Measurements from ENCODE around the gene ASPRV1. TPM values are rescaled to one million over a fixed set of nuclear protein-coding genes. Genes with fewer than 3 reads are reported as not detected.
"Not testable (repeated sequence)": the region's sequence is repeated elsewhere in the genome, so short reads cannot be mapped to it uniquely, and the experiment has no call there.

ASPRV1 gene
- 1 to 10 TPM; 2.0 to 4.0 (median 3.1) TPM for polyA plus RNA-seq (ENCODE audit: insufficient read depth in 1 of 5, insufficient read length in 5 of 5, low replicate concordance in 1 of 5)
- long read RNA-seq, donor 1, partial matches to known transcripts: 0 of 3 reads
- long read RNA-seq, donor 1, other reads (novel, unspliced or antisense): 0 of 3 reads
- long read RNA-seq, donor 2, partial matches to known transcripts: 0 of 1 reads
- long read RNA-seq, donor 2, other reads (novel, unspliced or antisense): 0 of 1 reads
- long read RNA-seq, donor 3, partial matches to known transcripts: 0 of 1 reads
- long read RNA-seq, donor 3, other reads (novel, unspliced or antisense): 0 of 1 reads
- long read RNA-seq, donor 4, partial matches to known transcripts: 0 of 1 reads
- long read RNA-seq, donor 4, other reads (novel, unspliced or antisense): 0 of 1 reads
- long read RNA-seq, donor 5, partial matches to known transcripts: 0 of 4 reads
- long read RNA-seq, donor 5, other reads (novel, unspliced or antisense): 0 of 4 reads
- long read RNA-seq, donor 6, partial matches to known transcripts: 0 of 1 reads
- long read RNA-seq, donor 6, other reads (novel, unspliced or antisense): 0 of 1 reads
- long read RNA-seq, donor 7, partial matches to known transcripts: 0 of 2 reads
- long read RNA-seq, donor 7, other reads (novel, unspliced or antisense): 0 of 2 reads
- long read RNA-seq, donor 8: 0 reads

DNA sequence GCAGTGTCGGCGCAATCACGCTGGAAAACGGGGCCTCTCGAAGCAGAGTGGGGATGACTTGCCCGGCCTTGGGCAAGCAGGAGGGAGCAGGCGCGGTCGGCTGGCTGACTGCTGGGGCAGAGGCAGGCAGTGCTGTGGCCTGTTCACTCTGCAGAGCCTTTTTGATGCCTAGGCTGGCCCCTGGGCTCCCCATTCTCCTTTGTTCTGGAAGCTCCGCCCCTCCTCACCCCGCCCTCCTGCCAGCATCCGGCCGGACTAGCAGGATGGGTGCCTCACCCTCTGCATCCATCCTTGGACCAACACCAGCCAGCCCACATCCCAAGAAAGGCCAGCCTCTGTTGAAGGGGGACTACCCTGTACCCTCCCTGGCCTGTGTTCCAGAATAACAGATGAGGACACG, at the start of gene ASPRV1:
ASPRV1 (minus strand) TSS at position 136 of the 400 bp plus-strand sequence. CDS start 195 bp downstream, outside the sequence.
- DNase-seq: no peak

DNA sequence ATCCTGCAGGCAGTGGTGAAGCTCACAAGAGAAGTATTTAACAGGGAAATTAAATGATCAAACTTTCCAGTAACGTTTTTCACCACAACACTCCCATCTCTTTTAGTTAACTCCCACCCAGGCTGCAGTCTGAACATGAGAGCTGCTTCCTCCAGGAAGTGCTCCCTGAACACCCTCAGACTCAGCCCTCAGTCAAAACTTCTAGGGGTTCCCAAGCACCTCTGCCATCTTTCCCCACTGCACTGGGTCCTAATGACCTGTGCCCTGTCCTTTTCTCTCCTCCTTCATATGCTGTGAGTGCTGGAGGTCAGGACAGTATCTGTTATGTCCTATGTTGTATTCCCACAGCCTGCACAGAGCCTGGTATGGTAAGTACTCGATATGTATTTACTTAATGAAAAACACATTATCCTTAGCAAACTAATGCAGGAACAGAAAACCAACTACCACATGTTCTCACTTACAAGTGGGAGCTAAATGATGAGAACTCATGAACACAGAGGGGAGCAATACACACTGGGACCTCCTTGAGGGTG, 49.2 kb upstream of the ASPRV1 start:
- no peak for DNase-seq

DNA sequence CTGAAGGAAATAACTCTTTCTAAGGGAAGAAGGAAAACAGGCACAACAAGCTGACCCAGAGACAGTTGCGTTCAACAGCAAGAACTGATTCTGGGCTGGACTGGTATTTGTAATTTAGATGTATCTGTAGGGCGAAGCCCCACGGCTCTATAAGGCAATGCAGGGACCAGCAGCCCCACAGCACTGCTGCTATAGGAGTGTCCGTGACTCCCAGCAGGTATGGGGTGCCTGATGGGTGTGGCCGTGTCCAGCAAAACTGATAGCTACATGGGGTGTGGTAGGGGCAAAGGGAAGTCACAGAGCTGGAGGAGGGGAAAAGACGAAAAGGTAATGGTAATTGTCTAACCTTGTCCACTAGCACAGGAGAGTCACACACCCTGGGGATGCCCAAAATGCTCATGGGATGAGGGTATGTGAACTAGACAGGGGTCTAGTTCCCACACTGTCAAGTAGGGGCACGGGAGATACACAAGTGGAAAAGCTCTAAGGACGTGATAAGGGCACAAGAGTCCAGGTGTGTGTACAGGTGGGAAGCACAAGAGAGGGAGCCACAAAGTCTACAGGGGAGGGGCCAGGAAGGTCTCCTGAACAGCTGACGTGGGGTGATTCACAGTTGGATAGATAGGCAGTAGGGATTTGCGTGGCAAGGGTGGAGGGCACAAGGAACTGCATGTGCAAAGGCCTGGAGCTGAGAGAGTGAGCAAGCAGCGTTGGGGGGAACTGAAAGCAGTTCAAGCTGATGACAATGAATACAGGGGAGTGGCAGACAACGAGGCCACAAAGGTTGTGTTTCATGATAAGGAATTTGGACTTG, 48.5 kb upstream of the ASPRV1 start:
- DNase-seq: no peak

DNA sequence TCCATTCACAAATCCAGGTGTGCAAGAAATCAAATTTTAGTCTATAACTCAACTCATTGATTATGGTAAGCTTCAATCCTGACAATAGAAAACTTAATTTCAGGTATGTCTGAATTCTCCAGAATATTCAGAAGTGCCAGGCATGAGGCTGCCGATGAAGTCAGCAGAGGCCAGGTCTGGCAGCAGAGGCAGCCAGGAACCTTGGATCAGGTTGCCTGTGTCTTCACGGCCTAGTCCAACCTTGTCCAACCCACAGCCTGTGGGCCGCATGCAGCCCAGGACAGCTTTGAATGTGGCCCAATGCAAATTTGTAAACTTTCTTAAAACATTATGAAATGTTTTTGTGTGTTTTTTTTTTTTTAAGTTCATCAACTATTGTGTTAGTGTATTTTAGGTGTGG, 46.9 kb upstream of the ASPRV1 start:
- DNase-seq: no peak

DNA sequence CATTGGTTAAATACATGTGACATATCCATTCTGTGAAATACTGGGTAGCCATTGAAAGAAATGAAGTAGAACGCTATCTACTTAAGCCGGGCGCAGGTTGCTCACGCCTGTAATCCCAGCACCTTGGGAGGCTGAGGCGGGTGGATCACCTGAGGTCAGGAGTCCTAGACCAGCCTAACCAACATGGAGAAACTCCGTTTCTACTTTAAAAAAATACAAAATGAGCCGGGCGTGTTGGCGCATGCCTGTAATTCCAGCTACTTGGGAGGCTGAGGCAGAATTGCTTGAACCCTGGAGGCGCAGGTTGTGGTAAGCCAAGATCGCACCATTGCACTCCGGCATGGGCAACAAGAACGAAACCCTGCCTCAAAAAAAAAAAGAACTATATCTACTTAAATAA, 45.7 kb upstream of the ASPRV1 start:
- DNase-seq: no peak

DNA sequence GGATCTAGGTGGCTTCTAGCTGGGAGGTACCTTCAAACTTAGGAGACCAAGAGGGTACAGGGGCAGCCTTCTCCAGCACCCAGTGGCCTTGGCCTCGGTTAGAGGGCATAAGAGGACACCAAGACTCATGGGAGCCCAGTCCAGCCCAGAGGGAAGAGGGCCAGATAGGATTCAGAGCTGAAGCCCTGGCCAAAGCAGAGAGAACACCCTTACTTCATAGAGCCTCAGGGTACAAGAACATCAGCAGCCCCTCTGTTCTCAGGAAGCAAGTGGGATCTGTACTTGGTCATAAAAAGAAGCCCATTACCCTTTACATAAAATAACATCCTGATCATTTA, 45.0 kb upstream of the ASPRV1 start:
- DNase-seq: no peak

DNA sequence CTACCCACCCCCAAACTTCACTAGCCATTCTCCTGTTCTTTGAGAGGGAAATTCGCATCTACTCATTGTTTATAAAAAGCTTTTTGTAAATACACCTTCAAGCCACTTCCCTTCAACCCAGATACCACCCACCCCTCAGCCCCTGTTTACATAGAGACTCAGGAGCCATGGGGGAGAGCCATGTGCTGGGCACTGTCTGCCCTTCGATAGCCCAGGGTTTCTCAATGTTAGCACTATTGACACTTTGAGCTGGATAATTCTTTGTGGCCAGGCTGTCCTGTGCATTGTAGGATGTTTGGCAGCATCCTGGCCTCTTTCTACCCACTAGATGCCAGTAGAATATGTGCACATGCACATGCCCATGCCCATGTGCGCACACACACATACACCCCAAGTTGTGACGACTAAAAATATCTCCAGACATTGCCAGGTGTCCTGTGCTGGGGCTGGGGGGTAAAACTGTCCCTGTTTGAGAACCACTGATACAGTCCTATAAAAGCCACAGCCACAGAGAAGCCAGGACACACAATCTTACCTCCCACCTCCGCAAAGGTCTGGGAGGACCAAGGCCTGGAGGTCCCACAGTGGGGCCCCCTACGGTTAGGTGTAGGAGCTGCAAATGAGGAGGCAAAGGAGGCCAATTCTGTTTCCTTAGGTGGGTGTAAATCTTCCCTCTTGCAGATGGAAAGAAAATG, 44.5 kb upstream of the ASPRV1 start:
- no peak for DNase-seq

DNA sequence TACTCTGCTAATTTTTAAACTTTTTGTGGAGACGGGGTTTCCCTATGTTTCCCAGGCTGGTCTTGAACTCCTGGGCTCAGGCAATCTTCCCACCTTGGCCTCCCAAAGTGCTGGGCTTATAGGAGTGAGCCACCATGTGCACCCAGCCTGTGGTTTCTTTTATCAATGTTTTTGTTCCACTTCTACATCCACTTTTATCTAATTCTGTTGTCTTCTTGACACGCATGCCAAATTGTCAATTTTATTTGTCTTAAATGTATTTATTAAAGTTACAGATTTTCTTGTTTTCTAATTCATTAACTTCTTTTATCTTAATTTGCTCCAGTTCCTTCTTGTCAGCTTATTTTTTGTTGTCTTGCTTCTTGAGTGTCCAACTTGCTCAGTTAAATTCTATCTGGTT, 43.8 kb upstream of the ASPRV1 start:
- DNase-seq: no peak

DNA sequence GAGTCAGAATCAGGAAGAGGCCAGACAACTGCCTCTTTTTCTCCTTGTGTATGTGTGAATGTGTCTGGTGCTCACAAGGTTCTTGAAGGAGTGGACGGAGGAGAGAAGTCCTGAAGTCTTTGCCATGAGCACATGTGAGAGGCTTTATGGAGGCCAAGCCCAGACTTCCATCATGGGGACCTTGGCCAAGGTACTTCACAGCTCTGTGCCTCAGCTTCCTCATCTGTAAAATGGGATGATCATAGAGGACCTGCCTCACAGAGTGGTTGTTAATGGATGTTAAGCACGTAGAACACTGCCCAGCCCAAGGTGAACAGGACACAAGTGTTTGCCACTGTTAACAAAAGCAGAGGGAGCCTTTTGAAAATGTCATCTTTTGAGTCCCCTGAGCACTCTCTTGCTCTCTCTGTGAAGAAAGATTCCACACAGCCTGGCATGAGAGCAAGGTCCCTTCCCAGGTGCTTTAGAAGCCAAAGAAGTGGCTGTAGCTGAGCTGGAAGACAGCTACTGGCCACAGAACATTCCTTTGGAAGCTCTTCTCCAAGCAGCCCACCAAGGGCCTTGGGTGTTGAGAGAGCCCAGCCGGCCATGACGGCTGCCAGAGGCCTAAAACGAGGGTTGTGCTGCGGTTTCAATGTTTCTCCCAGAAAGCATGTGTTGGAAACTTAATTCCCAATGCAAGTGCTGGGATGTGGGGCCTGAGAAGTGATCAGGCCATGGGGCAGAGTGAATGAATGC, 41.8 kb upstream of the ASPRV1 start:
- no peak for DNase-seq

DNA sequence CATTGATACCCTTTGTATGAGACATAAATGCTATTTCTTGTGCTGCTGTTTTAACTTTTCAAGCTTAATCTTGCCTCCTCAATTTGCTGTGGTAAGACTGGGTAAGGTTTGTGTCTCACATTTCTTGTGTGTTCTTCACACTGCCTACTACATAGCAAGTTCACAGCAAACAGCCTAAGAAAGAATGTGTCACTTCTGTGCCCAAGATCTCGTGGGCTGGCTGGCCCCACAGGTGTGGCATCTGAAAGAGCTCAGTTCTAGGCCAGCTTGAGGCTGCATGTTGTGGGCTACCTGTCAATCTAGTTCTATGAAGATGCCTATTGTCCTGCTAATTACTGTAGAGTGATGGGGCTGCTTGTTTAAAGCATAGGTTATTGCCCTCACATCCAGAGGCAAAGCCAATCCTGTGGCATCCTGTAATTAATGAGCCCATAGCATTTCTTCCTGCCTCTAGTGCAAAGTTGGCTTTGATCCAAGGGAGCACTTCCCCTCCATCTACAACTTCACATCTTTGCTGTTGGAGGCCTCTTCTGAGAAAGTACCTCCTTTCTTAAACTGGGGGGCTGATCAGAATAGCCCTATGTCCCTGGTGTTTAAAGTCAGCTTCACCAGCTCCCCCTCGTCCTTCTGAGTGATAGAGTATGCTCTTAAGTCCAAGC, 40.9 kb upstream of the ASPRV1 start:
- DNase-seq: no peak

DNA sequence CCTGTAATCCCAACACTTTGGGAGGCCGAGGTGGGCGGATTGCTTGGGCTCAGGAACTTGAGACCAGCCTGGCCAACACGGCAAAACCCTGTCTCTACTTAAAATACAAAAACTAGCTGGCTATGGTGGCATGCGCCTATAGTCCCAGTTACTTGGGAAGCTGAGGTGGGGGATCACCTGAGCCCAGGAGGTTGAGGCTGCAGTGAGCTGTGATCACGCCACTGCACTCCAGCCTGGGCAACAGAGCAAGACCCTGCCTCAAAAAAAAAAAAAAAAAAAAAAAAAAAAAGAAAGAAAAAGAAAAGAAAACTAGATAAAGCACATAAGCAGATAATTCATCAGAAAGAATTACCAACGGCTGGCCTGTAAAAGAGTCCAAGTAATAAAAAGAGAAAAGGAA, 39.1 kb upstream of the ASPRV1 start:
- DNase-seq: not testable (repeated sequence)

DNA sequence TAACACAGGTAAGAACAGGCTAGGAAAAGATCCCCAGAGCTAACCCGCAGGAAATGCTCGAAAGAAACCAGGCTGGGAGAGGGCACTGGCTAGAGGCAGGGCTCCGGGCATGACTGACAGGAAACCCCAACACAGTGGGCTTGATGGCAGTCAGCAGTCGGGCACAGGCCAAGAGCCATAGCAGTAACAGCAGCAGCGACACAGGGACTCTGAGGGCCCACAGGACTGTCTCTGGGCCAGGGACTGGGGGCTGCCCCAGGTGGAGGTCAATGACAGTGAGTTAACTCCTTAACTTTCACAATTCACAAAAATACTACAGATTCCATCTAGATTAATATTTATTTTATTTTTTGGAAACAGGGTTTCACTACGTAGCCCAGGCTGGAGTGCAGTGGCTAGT, 37.3 kb upstream of the ASPRV1 start:
- no peak for DNase-seq

DNA sequence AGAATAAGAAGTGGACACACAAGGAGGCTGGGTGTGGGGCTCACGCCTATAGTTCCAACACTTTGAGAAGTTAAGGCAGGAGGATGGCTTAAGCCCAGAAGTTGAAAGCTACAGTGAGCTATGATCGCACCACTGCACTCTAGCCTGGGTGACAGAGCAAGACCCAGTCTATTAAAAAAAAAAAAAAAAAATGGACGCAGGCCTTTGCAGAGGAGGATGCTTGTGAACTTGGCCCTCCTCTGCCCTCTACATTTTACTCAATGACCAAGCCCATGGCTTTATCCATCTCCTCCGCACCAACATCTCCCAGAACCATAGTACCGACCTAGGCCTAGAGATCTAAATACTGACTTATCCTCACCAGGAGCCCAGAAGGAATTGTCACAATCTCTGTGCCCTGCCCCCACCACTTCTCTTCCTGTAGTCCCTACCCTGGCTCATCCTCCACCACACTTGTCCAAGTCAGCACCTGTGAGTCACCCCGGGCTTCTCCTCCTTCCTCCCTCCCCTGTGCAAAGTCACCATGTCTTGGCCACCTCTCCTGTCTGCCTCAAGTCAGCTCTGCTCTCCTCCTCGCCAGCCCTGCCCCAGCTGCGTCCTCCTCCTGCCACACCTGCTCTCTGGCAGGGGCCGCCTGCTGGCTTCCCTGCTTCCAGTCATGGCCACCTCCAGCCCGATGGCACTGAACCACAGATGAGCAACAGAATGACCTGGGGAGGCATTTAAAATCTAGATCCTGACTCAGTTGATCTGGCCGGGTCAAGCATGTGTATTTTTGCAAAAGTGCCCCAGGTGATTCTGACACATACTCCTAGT, 35.8 kb upstream of the ASPRV1 start:
- no peak for DNase-seq

DNA sequence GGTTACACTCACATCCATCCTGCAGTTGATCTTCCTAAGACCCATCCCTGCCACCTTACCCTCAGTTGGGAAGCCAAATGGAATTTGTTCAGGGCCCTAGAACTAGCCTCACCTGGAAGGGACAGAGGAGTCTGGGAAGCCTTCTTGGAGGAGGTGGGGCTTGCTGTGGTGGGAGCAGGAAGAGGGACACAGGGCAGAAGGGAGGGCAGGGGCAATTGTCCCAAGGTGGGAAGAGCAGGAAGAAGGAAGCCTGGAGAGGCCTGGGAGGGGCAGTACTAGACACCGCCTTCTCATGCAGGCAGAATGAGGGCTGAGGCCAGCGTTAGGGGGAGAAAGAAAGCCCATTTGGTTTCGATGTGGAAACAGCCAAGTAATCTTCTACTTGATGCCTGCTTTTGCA, 34.1 kb upstream of the ASPRV1 start:
- no peak for DNase-seq

DNA sequence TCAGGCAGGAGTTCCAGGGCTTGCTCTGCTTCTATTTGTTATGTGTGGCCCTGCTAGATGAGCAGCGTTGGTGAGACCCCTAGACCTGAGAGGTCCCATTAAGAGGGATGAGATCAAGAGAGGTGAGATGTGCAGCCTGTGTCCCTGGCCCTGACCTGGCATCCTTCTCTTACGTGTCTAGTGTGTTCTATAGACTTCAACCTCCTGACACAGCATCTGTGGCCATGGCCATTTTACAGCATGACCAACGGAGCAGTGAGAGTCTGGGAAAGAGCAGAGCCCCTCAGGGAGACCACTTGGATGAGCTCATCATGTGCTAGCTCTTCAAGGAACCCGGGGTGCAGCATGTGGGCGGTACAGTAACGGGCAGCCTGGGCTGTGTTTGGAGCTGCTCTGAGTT, 32.7 kb upstream of the ASPRV1 start:
- DNase-seq: no peak

DNA sequence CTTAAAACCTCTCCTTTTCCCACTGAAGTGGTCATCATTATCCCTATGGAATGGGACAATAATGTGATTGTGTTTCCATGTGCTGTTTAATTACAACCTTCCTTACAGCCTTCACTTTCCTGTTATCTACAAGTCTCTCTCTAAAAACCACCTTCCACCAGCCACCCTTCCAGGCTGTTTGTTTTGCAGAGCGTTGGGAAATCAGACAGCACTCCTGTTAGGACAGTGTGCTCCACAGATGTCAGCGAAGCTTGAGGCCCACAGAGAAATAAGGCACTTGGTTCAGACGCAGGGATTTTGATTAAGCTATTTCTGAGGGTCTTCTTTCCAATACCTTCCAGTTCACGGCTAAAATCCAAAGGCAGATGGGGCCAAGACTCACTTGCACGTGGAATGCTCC, 32.3 kb upstream of the ASPRV1 start:
- no peak for DNase-seq

DNA sequence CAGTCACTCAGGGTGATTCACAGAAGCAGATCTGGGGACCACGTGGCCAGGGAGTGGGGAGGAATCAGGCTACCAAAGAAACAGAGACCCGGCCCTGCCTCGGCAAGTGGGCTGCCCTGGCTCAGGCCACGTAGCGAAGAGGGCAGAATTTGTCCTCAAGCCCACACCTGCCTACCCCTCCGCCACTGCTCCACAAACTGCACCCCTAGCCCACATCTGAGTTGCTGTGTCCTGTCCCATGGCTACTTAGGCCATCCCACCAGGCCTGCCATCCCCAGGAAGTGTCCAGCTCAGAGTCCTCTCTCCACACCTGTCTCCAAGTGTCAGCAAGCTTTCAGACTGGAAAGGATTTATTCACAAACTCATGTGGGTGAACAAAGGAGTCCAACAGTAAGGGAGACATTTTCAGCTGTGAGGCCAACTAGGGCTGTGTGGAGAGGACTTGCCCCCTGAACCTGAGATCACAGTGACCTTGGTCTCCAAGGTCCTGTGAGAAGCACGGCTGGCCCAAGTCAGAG, 31.7 kb upstream of the ASPRV1 start:
- no peak for DNase-seq

DNA sequence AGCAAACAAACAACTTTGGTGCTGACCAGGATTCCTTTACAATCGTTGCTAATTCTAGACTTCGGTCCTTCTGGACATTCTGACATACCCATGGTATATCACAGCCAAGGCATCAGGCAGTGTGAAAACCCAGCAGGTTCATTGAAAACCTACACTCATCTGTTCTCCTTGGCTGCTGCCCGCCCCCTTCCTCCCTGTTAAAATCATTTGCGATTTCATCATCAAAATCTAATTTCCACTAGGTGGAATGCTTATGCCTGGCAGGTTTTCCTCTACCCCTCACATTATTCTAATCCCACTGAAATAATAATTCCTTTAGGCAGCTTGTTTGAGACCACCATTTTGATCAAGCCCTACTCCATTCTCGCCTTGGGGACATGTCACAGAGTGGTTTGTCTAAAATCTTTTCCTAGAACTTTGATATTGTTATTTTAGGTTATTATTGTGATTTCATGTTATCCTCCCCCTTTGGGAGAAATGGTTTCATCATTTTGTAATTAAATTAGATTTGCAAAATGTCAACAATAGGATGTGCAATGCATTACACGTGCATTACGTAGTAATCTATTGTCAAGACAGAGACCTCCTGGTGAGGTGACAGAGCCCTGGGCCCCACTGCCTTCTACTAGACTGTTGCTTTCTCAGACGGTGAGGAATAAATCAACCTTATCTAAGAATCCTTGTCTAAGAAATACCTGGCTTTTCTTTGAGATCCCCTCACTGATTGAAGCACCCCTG, 31.0 kb upstream of the ASPRV1 start:
- DNase-seq: no peak
